OCI-M1 (cell line): ENCODE data around the gene WASHC4.

Source experiments
- DNase-seq: peaks from one replicate; lab custom pipeline; 2025; lab: John Stamatoyannopoulos, UW

Gene WASHC4, protein sequence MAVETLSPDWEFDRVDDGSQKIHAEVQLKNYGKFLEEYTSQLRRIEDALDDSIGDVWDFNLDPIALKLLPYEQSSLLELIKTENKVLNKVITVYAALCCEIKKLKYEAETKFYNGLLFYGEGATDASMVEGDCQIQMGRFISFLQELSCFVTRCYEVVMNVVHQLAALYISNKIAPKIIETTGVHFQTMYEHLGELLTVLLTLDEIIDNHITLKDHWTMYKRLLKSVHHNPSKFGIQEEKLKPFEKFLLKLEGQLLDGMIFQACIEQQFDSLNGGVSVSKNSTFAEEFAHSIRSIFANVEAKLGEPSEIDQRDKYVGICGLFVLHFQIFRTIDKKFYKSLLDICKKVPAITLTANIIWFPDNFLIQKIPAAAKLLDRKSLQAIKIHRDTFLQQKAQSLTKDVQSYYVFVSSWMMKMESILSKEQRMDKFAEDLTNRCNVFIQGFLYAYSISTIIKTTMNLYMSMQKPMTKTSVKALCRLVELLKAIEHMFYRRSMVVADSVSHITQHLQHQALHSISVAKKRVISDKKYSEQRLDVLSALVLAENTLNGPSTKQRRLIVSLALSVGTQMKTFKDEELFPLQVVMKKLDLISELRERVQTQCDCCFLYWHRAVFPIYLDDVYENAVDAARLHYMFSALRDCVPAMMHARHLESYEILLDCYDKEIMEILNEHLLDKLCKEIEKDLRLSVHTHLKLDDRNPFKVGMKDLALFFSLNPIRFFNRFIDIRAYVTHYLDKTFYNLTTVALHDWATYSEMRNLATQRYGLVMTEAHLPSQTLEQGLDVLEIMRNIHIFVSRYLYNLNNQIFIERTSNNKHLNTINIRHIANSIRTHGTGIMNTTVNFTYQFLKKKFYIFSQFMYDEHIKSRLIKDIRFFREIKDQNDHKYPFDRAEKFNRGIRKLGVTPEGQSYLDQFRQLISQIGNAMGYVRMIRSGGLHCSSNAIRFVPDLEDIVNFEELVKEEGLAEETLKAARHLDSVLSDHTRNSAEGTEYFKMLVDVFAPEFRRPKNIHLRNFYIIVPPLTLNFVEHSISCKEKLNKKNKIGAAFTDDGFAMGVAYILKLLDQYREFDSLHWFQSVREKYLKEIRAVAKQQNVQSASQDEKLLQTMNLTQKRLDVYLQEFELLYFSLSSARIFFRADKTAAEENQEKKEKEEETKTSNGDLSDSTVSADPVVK

DNA sequence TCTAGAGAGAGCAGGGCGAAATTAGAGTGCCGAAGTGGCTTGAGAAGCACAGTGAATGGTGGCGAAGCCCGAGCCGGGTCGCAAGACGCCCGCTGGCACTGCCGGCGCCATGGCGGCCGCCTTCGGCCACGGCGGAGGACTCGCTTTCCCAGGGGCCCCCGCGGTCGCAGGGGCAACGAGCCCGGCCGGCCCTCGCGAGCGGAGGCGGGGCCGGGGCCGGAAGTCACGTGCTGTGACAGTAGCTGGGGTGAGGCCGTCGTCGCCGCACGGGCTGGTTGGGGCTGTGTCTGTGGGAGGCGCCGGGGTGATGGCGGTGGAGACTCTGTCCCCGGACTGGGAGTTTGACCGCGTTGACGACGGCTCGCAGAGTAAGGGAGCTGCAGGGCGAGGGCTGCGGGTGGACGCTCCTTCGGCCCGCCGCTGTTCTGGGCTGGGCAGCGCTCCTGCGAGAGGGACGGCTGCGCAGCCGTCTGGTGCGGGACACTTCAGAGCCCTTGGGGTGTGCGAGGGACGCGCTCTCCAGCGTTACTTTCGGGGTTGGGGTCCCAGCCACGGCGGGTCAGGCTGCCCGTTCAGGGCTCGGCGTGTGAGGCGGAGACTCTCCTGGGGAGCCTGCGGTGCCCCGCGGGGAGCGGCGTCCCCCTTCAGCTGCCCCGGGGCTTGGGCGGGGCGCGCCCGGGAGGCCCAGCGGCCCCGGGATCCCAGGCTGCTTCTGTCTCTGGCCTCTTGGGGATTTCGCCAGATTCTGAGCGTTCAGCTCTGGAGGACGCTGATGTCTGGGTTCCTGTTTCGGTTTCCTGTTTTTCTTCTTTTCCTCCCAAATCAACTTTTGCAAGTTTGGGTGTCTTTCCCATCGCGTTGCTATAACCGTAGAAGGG lies at the start of gene WASHC4:
Gene WASHC4, plus strand, starts transcription at position 238 of the 878 bp plus-strand sequence. Its CDS starts 70 bp downstream, at position 308.
- peak; percentile 96 for DNase-seq

DNA sequence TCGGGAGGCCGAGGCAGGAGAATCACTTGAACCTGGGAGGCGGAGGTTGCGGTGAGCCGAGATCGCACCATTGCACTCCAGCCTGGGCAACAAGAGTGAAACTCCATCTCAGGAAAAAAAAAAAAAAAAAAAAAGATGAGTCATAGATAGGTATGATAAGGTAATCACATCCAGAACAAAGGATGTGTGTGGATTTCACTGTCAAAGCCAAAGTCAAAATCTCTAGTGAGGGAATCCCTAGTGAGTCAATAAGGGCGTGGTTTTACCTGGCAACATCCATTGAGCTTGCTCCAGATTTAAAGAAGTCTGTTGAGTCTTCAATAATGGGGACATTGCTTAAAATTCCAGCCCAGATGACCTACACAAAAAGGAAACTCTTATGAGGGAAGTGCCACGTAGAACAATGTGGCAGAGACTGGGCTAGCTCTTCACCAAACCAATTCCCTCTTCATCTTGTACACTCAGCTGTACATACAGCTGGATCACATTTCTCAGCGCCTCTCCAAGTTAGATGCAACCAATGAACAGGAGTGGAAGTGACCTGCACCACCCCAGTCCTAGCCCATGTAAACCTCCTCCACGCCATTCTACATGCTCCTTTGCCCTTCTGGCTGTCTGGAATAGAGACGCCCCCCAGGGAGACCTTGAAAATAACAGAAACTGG lies 46.7 kb upstream of the WASHC4 start:
- no peak for DNase-seq

DNA sequence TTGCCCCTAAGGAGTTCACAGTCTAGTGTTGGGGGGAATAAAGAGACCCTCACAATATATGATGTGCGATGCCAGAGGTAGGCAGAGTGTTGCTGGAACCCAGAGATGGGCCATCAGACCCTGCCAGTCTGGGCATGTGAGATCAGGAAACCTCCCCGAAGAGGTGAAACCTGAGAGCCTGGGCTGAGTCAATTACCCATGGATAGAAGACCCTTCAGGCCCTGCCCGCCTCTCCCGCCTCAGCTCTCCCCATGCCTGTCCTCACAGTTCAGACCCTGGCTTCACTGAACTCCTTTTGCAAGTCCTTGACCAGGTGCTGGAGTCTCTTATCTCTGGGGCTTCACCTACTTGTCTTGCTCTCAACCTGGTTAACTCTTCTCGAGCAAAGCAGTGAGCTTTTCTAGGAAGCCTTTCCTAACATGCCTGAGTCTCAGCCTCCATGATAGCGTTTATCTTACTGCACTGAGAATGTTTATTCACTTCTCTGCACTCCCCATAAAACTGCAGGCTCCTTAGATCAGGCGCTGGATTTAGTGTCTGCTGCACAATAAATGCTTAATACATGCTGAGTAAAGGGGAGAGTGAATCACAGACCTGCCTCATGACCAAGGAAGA lies 42.9 kb upstream of the WASHC4 start:
- no peak for DNase-seq

DNA sequence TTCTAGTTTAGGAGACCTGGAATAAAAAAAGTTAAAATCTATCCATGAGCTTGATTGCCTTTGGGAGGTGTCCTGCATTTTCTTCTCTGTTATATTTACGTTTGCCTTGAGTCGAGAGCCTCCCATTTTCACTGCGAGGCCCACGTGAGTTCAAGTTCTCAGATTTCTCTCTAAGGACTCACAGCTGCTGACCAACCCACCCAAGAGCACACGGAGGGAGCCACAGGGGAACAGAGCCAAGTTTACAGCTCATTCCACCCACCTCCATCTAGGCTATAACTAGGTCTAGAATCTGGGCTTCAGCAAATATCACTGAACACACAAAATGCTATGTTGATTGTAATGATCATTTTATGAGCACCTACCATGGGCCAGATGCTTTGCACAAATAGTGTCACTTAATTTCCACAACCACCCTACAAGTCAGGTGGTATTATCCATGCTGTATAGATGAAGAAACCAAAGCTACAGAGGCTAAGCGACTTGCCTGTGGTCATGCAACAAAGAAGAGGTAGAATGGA lies 40.0 kb upstream of the WASHC4 start:
- no peak for DNase-seq

DNA sequence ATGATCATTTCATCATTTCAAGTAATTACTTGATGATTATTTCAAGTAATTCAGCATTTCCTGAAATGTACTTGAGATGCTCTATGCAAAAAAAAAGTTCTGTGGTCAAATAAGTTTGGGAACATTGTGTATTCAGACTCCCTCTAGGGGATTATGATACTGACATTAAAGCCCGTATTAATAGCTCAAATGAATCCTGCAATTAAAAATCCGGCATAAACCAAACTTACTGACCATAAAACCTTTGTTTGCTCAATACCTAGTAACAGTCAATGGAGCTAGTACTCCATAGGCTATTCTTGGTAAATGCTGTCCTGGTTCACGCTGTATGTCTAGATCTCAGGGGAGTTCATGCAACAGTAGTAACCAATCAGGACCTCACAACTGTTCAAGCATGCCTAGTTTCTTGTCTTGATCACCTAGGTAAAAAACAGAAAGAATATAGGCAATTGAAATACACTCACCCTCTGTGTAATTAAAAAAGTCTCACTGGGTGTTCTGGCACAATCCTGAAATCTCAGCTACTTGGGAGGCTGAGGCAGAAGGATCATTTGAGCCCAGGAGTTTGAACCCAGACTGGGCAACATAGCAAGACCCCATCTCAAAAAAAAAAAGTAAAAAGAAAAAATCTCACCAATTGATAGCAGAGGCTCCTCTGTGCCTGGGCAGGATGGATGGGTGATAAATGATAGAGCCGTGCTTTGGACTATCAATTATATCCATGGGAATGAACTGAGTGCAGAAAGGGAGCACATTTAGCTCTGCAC lies 37.4 kb upstream of the WASHC4 start:
- no peak for DNase-seq

DNA sequence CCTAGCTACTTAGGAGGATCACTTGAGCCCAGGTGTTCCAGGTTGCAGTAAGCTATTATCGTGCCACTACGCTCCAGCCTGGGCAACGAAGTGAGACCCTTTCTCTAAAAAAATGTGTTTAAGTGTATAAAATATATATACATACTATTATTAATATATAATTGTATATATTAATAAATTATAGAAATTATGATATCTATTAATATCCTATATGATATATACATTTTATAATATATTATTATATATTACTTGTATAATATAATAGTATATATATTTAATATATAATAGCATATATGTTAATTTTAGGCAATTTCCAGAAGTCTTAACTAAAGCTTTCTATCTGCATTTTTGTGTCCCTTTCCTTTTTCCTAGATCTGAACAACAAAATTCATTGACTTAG lies 35.5 kb upstream of the WASHC4 start:
- DNase-seq, result no peak

DNA sequence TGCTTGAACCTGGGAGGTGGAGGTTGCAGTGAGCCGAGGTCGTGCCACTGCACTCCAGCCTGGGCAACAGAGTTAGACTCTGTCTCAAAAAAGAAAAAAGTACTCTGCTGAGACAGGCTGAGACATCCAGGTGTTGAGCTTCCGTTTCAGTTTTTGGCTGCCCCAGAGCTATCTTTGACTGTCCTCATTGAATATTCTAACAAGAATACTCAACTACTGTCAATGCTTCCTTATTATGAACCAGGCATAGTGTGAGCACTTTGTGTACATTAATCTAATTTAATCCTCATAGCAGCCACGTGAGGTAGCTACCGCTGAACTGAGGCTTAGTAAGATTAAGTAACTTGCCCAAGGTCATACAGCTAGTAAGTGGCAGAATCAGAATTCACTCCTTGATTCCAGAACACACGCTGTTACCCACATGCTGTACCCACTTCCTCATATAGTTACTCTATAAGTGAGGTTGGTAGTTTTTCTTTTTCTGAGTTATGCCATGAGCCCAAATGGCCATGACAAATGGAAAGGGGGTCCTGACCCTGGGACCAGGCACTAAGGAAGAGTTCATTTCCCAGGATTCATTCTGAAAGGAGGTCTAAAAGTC lies 34.5 kb upstream of the WASHC4 start:
- no peak for DNase-seq

DNA sequence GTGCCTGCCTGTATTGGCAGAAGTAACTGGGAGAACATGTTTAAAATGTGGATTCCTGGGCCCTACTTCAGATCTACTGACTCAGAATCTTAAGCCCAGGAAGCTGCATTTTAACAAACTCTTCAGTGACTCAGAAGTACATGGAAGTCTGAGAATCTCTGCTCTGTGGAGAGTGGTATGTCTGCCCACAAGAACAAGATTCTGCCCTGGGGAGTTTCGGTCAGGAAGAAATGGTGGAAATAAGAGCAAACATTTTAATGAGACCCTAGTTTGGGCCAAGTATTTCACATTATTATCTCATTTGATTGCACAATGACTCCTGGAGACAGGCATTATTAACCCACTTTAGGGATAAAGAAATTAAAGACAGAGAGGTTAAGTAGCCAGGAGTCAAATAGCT lies 31.4 kb upstream of the WASHC4 start:
- no peak for DNase-seq

DNA sequence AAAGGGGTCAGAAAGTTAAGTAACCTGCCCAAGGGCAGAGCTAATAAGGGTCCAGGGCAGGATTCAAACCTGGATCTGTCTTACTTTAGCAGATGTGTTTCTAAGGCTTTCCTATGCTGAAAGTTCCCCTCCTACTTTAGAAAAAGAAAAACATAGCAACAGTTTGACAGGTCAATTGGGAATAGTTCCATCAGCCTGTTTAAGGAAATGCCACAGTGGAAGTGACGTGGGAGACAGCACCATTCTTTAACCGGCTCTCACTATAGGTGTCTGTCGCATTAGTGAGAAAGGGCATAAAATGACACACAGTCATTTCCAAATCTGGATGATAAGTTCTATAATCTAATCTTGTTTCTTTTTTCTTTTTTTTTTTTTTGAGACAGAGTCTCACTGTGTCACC lies 30.6 kb upstream of the WASHC4 start:
- DNase-seq, result no peak

DNA sequence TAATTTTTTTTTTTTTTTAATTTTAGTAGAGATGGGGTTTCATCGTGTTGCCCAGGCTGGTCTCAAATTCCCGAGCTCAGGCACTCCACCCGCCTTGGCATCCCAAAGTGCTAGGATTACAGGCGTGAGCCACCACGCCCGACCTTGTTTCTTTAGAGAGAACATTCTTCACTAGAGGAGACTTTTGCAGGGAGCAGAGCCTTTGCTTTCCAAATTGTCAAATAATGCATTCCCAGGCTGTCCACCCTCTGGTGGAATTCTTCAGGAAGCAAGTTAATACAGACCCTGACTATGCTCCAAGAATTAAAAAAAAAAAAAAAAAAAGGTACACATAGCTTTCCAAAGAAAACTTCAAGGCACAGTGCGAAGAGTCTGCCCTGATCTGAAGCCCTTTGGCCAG lies 30.1 kb upstream of the WASHC4 start:
- no peak for DNase-seq

DNA sequence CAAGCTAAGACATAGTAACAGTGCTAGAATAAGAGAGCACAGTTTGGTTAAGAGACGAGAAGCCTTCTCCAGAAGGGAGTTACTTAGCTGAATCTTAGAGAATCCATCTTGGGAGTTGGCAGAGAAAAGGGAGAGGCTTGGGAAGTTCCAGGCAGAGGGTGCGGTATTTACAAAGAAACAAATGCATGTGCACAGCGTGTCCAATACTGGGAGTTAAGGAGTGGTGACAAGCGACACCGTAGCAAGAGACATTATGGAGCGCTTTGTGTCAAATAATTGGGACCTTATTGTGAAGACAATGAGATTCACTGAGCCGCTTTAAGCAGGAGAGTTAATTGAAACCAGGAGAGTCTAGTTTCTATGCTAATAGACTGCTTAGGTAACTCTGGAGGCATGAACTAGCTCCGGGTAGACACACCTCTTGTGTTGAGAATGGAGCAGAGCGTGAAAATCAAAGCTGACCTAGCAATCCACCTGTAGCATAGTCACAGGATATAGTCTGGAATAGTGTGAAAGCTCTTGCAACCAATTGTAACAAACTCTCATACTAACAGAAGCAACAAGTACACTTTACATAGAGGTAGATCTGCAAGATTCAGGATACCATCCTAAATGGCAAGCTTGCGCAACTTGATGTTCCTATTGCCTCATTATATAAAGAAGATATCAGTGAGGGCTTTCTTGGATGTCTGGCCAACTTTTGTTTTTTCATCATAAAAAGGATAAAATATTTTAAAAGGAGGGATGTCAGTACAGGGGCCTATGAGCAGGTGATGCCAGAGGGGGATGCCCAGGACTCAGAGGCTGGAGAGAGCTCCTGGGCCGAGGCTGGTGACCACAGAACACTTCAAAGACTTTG lies 28.6 kb upstream of the WASHC4 start:
- DNase-seq, result no peak

DNA sequence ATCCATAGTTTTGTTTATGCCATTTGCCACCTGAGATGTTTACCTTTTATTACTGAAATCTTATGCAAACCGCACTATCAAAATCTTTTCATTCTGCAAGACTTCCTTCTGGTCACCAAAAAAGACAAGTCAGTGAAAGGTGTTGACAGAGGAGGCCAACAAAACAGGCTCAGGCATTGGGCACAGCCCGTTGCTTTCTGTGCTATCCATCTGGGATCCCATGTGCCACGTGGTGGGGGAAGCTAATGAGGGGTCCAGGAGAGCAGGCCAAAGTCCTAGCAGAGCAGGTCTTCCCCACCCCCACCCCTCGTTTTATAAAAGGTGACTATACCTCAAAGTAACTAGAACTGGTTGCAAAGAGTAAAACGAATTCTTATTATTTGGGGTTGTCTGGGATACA lies 24.5 kb upstream of the WASHC4 start:
- no peak for DNase-seq

DNA sequence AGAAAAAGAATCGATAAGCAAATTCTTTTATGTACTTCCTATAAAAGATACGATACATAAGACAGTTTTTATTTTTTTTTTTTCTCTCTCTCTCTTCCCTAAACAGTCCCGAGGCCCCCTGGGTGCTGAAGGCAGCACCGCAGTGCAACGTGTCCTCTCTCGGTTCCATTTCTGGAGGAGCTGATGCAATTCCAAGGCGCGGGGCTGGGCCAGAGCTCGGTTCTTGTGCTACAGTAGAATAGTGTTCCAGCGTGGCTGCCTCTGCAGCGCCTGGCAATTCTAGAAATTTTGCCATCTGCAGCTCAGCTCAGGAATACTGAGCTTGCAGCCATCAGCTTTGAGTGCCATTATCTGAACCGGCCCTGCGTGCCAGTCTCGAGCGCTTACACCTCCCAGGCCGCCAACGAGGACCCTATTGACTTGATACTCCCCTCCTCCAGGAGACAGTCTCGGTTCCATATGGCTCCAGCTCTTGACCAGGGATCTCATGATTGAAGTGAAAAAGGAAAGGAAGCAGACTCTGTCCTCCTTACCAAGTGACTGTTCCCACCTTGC lies 23.9 kb upstream of the WASHC4 start:
- no peak for DNase-seq

DNA sequence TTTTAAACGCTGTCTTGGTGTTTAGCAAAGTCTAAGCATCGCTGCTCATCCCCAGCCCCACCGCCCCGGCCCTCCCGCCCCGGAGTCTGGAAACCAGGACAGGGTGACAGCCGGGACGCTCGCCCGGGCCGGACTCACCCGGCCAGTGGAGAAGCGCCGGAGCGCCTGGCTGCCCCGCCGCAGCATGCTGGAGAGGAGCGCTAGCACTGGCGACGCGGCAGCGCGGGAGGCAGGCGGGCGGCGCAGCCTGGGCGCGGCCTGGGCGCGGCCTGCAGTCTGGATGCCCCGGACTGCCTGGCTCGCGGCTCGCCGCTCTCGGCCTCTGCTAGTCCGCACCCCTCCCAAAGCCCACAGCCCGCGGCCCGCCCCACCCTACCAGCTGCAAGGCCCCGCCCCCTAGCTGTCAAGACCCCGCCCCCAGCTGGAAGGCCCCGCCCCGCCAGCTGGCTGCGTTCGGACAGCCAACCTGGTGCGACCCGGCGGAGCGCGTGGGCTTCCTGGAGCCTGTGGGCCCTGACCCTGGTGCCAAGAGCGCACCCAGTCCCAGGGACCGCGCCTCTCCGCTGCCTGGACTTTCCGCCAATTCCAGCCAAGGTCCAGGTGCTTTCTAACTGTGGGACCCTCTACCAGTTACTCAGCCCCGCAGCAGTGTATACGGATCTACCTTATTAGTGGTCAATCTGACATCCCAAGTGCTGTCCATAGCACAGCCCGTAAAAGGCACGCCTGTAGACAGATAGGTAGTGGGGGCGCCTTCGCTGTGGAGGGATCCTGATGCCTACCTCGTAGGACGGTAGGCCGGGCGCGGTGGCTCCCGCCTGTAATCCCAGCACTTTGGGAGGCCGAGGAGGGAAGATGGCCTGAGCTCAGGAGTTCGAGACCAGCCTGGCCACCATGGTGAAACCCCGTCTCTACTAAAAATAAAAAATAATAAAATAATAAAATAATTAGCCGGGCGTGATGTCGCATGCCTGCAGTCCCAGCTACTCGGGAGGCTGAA lies 23.0 kb upstream of the WASHC4 start, which contains the start of gene ALDH1L2:
Gene ALDH1L2, minus strand, starts transcription at position 208 of the 1,000 bp plus-strand sequence. Its CDS starts 22 bp downstream, at position 186.
- DNase-seq, result no peak

DNA sequence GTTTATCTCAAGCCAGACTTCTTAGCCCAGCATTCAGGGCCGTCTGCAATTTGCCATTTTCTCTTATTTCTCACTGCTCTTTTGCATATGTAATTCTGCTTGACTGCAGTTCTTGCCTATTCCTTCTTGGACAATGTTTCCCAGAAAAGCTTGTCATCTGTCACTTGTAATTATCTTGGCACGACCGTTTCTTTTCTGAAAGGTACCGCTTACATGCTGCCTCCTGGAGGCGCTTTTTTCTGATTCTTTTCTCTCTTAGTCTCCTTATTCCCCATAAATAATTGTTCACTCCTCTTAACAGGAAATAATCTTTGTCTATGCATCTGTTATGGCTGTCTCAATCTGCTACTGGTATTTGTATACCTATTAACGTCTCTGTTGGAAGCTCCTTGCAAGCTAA lies 22.0 kb upstream of the WASHC4 start:
- DNase-seq, result no peak

DNA sequence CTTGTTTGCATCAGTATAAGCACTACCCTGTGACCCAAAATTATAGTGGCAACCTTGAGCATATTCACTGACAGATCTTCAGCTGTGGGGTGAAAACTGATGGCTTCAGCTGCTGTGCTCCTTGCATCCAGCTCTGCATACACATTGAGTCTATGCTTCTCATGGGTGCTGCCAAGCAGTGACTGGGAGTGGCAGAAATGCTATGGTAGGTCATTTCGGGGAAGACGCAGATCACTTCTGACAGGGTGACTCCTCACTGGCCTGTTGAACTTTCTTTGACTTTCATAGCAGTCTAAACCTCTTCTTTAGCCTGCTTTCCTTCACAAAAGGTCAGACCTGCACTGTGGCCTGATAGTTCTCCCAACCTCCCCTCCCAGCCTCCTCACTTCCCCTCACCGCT lies 17.7 kb upstream of the WASHC4 start:
- no peak for DNase-seq
